HepG2 (cell line): ENCODE measurements around the gene KANK3. TPM values are rescaled to one million over a fixed set of nuclear protein-coding genes. Genes with fewer than 3 reads are reported as not detected.

ENCODE experiments used
- NFRKB ChIP-seq: fragments of 450-650 bp; IDR thresholded peaks from 2 replicates; pipeline ENCODE4 v1.6.1; 2017
- SAFB2 ChIP-seq: sonication (generic); formaldehyde crosslinking; IDR thresholded peaks from 2 replicates; pipeline ENCODE4 v1.5.1; 2020; ENCODE audit warnings: missing genetic modification reagents, low read depth, mild to moderate bottlenecking, borderline replicate concordance
- SNRNP70 ChIP-seq: fragments of 200-400 bp; formaldehyde crosslinking; IDR thresholded peaks from 2 replicates; pipeline ENCODE4 v1.6.1; 2017; ENCODE audit warnings: mild to moderate bottlenecking, low read depth, low read length, moderate library complexity
- ZBTB4 ChIP-seq: sonication (generic); formaldehyde crosslinking; IDR thresholded peaks from 2 replicates; pipeline ENCODE4 v1.4.0; 2020; ENCODE audit warnings: missing genetic modification reagents, mild to moderate bottlenecking, borderline replicate concordance
- ZHX1 ChIP-seq: sonication (generic); formaldehyde crosslinking; IDR thresholded peaks from 2 replicates; pipeline ENCODE4 v1.8.1; 2022; ENCODE audit warnings: low read depth, mild to moderate bottlenecking, missing genetic modification reagents
- ZNF34 ChIP-seq: sonication (generic); formaldehyde crosslinking; IDR thresholded peaks from 2 replicates; pipeline ENCODE4 v1.4.0; 2020; ENCODE audit warnings: mild to moderate bottlenecking, missing genetic modification reagents, borderline replicate concordance
- ZNF644 ChIP-seq: IDR thresholded peaks from 2 replicates; pipeline ENCODE4 v1.6.1; 2016; ENCODE audit warnings: low read depth
- ZSCAN31 ChIP-seq: sonication (generic); formaldehyde crosslinking; IDR thresholded peaks from 2 replicates; pipeline ENCODE4 v1.5.0; 2020; ENCODE audit warnings: low read depth, mild to moderate bottlenecking, missing genetic modification reagents
- polyA plus RNA-seq, 8 experiments: library from polyadenylated mRNA; depleted of rRNA in 3 of 8; stranded (reverse) in 7 of 8; unstranded in 1 of 8; fragments of >200 nt; fragmentation: Illumina TruSeq in 4 of 8; extraction: Trizol in 4 of 8; gene quantifications; 2 replicates each; pipeline versions ENCODE4 v1.2.1 to v1.2.3, GENCODE V29; 2011 to 2016; ENCODE audit warnings: low read depth in 4 of 8, missing spikeins in 1 of 8, mixed read lengths in 1 of 8; ENCODE audit not compliant: insufficient read depth in 1 of 8
- total RNA-seq, 5 experiments: library from RNA; depleted of rRNA; stranded (reverse); fragments of >200 nt; fragmentation: Illumina TruSeq; extraction: Trizol; gene quantifications; 2 replicates each; pipeline ENCODE4 v1.2.3, GENCODE V29; 2016; ENCODE audit warnings: low read depth in 1 of 5
- TF ChIP-seq, protein P1 (sequence below), 2 experiments: fragments of 450-650 bp in 1 of 2; sonication (generic) in 1 of 2; formaldehyde crosslinking in 1 of 2; IDR thresholded peaks; 2 replicates each; pipeline versions ENCODE4 v1.6.1 to v1.8.0; 2016 to 2022; ENCODE audit warnings: antibody characterized with exemption in 1 of 2, mild to moderate bottlenecking in 1 of 2, missing genetic modification reagents in 1 of 2
- TF ChIP-seq, protein P2 (sequence below): sonication (generic); formaldehyde crosslinking; IDR thresholded peaks from 2 replicates; pipeline ENCODE4 v1.4.0; 2020; ENCODE audit warnings: missing genetic modification reagents, borderline replicate concordance

KANK3 gene
- total and polyA plus RNA-seq, 2 of the 13 experiments (the other 11 are each of a cell fraction or from before 2014, with no cell fraction given): 0.15 to 0.20 TPM

GRCh38 chr19:8371011-8371804, 28.1 kb upstream of the KANK3 start (continued):
- TF ChIP-seq ZSCAN31 (CRISPR knock-in tag): no peak
- no peak for TF ChIP-seq SAFB2 (CRISPR knock-in tag)
- 0 out of 2 replicates have a peak, but pooled peaks have one; percentile 51 for TF ChIP-seq ZHX1 (CRISPR knock-in tag)
- TF ChIP-seq ZNF644 (CRISPR knock-in tag): no peak
- TF ChIP-seq, protein P1, sequence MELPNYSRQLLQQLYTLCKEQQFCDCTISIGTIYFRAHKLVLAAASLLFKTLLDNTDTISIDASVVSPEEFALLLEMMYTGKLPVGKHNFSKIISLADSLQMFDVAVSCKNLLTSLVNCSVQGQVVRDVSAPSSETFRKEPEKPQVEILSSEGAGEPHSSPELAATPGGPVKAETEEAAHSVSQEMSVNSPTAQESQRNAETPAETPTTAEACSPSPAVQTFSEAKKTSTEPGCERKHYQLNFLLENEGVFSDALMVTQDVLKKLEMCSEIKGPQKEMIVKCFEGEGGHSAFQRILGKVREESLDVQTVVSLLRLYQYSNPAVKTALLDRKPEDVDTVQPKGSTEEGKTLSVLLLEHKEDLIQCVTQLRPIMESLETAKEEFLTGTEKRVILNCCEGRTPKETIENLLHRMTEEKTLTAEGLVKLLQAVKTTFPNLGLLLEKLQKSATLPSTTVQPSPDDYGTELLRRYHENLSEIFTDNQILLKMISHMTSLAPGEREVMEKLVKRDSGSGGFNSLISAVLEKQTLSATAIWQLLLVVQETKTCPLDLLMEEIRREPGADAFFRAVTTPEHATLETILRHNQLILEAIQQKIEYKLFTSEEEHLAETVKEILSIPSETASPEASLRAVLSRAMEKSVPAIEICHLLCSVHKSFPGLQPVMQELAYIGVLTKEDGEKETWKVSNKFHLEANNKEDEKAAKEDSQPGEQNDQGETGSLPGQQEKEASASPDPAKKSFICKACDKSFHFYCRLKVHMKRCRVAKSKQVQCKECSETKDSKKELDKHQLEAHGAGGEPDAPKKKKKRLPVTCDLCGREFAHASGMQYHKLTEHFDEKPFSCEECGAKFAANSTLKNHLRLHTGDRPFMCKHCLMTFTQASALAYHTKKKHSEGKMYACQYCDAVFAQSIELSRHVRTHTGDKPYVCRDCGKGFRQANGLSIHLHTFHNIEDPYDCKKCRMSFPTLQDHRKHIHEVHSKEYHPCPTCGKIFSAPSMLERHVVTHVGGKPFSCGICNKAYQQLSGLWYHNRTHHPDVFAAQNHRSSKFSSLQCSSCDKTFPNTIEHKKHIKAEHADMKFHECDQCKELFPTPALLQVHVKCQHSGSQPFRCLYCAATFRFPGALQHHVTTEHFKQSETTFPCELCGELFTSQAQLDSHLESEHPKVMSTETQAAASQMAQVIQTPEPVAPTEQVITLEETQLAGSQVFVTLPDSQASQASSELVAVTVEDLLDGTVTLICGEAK (IDR thresholded peaks at IDR 0.05): no peak
- TF ChIP-seq, protein P1 (CRISPR knock-in tag; IDR thresholded peaks at IDR 0.05): no peak
- TF ChIP-seq ZNF34 (CRISPR knock-in tag): no peak
- TF ChIP-seq, protein P2, sequence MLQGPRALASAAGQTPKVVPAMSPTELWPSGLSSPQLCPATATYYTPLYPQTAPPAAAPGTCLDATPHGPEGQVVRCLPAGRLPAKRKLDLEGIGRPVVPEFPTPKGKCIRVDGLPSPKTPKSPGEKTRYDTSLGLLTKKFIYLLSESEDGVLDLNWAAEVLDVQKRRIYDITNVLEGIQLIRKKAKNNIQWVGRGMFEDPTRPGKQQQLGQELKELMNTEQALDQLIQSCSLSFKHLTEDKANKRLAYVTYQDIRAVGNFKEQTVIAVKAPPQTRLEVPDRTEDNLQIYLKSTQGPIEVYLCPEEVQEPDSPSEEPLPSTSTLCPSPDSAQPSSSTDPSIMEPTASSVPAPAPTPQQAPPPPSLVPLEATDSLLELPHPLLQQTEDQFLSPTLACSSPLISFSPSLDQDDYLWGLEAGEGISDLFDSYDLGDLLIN (CRISPR knock-in tag): no peak
- TF ChIP-seq SNRNP70: no peak
- TF ChIP-seq ZBTB4: peak; percentile 60; the same call in 1 of the 2 replicates
- no peak for TF ChIP-seq NFRKB
